NAMALWA (cell line): ENCODE measurements around the gene RMP24.
A peak's percentile ranks its signal among the peaks of the same experiment; 100 is the strongest.
"Not testable (repeated sequence)": the region's sequence is repeated elsewhere in the genome, so short reads cannot be mapped to it uniquely, and the experiment has no call there.

ENCODE experiments used
- DNase-seq: peaks from one replicate; pipeline ENCODE4 v3.0.0-alpha.2; 2015; ENCODE audit warnings: low spot score

Gene RMP24

DNA sequence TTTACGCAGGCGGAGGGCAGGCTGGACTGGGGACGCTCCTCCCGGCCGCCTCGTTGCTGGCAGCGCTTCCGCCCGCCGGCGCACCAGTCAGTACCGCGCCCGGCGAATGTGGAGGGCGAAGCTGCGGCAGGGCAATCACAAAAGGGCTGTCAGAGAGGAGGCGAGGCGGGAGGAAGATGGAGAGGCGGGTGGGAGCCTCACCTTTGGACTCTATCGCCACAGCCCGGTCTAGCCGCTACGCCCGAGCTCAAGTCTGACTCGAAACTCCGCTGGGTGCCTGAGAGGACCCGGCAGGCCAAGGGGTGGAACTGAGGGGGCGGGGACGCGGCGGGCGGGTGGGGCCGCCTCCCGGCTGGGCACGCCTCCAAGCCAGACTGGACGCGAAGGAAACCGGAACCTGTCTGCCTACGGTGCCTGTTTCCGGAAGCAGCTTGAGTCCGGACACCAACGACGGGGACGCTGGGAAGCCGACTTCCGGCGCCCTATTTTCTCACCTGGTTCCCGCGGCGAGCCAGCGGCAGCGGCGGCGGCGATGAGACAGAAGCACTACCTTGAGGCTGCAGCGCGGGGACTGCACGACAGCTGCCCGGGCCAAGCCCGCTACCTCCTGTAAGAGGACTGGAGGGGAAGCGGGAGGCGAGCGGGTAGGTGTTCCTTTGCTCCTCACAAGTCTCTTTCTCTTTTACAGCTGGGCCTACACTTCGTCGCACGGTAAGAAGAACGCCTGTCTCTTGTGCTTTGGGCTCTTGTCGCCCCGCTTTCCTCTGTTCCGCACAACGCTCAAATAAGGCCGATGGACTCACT, at the start of gene RMP24:
RMP24 (plus strand) TSS at position 483 of the 804 bp plus-strand sequence.
- DNase-seq, result peak; percentile 96

DNA sequence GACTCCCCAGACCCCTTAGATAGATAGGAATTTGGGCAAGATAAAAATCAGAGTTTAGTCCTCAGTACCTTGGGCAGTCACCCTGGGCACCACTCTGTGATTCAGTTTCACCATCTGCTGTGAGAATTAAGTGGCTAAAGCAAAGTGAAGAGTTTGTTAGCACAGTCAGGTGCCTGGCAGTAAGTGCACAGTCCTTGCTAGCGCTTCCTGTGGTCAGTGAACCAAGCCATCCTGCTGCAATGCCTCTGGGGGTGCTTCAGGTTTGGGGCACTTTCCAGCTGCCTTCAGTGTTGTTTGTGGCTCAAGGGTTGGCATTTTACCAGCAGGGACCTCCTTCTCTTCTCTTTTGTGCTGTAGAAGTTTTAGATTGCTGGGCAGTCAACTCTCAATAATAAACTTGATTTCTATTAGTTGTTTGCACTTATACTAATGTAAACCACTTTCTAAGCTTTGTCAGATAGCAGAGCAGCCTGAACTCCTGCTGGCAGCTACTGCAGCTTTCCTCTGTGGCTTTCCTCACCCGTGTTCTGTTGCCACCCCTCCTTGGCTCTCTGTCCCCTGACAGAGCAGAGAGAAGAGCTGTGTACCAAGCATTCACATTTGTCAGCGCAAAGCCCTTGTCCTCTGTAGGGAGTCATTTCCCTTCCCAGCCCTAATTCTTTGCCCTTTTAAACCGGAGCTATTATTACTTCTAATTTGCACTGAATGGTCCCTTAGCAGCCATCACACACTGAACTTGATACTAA, 48.4 kb upstream of the RMP24 start:
- DNase-seq, result no peak

DNA sequence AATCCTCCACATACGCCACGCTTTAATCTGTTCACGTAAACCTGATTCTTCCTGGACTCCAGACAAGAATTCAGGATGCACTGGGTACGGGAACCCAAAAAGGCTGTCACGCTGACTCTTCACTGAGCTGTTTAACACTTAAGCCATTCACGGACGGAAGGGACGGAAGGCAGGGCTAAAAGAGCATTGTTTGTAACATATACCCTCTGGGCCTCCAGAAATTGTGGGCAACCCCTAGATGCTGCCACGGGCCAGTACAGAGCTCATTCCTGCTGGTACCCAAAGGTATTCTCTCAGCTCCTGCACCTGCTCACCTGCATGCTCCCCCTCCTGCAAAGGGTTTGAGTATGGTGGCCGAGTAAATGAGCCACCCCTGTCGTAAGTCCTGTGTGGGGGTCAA, 45.6 kb upstream of the RMP24 start:
- DNase-seq, result no peak

DNA sequence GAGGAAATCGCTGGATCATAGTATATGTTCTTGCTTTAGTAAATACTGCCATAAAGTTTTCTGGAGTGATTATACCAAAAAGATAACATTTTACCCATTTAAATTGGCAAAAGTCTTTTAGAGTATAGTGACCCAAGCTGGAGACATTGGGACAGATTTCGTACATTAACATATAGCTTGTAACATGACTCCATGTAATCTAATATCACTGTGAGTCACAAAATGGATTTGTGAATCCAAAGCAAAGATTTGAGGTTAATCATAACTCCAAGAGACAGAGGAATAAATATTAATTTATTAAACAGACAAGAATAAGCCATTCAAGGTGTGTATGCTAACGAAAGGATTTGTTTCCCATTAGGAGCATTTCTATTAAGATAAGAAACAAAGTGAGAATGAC, 45.0 kb upstream of the RMP24 start:
- DNase-seq, result no peak

DNA sequence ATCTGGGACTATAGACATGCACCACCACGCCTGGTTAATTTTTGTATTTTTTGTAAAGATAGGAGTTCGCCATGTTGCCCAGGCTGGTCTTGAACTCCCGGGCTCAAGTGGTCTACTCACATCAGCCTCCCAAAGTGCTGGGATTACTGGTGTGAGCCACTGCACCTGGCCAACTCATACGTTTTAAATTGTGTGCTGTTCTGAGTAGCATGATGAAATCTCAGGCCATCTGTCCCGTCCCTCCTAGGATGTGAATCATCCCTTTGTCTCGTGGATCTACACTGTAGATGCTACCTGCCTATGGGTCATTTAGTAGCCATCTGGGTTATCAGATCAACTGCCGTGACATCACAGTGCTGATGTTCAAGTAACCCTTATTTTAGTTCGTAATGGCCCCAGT, 38.5 kb upstream of the RMP24 start:
- no peak for DNase-seq

DNA sequence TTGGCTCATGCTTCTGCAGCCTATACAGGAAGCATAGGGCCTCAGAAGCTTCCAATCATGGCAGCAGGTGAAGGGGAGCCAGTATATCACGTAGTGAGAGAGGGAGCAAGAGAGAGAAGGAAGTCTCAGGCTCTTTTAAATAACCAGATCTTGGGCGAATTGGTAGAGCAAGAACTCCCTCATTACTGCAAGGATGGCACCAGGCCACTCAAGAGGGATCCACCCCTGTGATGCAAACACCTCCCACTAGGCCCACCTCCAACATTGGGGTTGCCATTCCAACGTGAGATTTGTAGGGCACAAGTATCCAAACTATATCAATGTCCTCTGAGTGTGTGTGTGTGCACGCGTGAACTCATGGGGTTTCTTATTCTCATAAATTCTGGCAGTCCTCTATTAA, 37.6 kb upstream of the RMP24 start:
- DNase-seq, result no peak

DNA sequence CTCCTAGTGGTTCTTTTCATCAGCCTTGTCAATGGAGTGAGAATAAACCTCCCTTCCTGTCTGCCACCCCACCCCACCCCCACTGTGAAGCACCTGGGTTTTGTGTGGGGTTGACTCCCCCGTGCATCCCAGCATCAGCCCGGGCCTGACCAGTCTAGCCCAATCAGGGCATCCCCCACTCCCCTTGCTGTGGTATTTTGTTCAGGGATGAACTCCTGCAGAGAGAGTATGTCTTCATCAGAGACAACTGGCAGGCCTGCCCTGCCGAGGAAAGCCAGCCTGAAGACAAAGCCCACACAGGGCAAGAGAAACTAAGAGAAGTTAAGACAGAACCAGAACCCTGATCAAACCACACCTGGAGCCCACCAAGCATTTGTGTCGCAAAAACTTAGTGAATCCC, 36.7 kb upstream of the RMP24 start:
- no peak for DNase-seq

DNA sequence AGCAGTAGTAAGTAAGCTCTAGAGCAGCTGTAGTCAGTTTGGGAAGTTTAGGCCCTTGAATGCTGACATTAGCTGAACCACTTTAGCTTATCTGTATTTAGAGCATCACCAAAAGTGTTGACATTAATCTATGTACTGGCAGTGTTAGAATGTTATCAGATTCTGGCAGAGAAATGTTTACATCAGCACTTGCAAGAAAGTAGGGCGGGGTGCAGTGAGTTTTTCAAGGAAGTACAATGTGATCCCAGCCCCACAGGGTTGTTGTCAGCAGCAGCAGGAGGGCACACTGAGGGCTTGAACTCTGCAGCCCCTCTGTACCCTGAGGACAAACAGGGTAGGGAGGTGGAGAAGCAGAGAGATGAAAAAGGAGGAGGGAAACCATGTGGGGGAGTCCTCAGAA, 35.5 kb upstream of the RMP24 start:
- DNase-seq, result no peak

DNA sequence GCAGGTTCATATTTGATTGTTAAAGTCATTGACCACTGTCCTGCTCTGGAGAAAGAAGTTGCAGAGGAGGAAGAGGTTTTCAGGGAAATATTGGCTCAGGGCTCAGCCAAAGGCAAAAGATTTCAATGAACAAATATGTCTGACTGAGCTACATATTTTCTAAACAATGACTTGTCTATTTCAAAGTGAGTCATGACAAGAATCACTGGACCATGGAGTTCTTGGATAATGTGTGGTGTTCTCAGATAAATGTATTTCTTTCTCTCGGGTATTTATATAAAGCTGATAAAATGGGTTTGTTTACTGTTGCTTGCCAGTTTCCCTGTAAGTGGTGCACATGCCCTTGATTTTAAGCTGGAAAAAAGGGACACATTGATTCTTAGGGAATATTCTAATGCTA, 34.3 kb upstream of the RMP24 start:
- DNase-seq, result no peak

DNA sequence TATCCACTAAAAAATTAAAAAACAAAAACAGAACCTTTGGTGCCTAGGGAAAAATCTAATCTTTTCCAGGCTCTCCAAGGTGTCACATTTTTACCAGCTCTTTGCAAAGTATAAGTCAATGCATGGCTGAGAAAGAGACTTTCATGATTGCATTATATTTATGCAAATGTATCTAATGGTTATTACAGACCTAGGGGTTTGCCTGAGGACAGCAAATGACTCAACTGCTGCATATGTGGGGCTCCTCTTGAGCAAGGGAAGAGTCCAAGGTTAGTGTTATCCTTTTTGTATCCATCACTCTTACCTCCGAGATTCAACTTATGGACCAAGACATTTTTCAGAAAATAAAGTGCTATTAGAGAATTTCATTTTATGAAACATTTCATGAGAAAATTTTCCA, 33.9 kb upstream of the RMP24 start:
- no peak for DNase-seq

DNA sequence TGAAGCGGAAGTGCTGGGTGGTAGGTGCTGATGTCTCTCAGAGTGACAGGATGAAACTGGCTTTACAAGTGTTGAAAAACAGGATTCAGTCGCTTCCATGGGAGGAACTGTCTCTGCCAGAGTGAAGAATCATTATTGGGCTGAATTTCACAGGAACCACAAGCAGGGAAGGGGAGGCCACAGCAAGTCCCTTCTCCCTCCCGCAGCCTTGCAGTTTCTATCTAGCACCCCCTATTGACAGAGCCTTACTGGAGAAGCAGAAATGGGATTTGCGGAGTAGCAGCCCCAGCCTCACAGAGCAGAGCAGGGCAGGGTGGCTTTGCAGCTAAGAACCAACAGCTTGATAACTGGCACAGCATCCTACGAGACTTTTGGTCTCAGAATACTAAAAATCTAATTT, 33.3 kb upstream of the RMP24 start:
- no peak for DNase-seq

DNA sequence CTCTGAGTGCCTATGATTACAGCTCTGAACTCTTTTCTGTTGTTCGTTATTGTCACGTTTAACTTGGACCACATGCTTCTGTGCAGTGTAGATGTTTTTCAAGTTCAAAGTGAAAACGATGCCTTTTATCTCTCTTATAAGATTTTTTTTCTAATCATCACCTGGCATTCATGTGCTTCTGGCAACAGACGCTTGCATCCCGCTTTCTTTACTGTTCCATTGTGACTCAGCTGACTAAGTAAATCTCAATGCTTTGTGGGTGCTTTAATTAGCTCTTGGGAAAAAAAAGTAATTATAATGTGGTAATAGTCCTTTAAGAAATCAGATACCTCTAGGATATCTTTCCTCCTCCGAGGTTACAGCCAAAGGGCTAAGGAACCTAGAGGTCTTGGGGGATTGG, 31.2 kb upstream of the RMP24 start:
- DNase-seq, result no peak

DNA sequence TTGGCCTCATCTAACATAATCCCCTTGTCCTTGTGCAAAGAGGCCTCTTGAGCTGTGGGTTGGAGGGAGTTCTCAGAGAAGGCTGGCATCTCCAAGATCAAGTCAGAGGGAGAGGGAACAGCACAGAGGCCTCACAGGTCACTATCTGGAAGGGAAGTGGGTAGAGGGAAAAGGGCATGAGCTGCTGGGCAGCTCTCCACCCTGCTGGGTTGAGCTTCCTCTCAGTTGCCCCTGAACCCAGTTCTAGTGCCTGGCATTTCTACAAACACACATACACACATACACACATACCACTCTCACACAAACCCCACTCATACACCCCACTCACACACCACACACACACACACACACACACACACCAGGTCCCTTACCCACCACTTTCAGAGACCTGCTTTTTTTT, 30.3 kb upstream of the RMP24 start:
- no peak for DNase-seq

DNA sequence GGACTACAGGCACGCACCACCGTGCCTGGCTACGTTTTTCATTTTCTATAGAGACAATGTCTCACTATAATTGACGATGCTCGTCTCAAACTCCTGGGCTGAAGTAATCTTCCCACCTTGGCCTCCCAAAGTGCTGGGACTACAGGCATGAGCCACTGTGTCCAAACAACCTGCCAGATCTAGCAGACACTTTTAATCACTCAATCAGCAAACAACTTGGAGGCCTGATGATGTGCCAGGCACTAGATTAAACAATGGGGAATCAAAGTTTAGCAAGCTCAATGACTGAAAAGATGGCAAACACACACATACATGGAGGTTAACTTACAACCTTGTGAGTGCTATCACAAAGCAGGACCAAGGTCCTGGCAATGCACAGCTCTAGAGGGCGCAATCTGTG, 29.8 kb upstream of the RMP24 start:
- no peak for DNase-seq

DNA sequence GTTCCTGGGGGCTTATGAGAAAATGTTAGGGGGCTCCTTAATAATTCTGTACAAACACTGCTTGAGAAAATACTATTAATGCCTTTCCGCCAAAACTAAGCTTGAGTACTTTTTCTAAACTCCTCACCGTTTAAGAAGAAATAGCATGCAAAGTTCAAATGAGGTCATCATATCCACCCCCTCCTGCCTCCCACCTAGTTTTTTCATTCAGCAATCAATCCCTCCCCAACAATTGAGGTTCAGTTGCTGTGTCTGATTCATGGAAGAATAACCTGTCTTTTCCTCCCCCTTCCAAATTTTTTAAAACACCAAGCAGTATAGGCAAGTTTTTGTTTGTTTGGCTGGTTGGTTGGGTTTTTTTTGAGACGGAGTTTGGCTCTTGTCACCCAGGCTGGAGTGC, 24.4 kb upstream of the RMP24 start:
- DNase-seq, result no peak

DNA sequence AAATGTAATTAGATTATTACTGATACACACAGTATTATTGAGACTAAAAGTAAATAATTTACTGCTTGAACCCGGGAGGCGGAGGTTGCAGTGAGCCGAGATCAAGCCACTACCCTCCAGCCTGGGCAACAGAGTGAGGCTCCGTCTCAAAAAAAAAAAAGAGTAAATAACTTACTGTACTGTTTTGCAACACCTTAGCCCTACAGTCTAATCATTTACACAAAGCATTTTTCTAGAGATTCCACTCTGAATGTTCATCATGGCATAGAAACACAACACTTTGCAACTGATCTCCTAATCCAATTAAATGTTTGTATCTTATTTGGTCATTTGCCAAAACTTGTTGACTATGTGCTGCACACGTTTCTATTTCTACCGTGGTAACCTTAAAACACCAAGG, 23.4 kb upstream of the RMP24 start:
- DNase-seq, result no peak

DNA sequence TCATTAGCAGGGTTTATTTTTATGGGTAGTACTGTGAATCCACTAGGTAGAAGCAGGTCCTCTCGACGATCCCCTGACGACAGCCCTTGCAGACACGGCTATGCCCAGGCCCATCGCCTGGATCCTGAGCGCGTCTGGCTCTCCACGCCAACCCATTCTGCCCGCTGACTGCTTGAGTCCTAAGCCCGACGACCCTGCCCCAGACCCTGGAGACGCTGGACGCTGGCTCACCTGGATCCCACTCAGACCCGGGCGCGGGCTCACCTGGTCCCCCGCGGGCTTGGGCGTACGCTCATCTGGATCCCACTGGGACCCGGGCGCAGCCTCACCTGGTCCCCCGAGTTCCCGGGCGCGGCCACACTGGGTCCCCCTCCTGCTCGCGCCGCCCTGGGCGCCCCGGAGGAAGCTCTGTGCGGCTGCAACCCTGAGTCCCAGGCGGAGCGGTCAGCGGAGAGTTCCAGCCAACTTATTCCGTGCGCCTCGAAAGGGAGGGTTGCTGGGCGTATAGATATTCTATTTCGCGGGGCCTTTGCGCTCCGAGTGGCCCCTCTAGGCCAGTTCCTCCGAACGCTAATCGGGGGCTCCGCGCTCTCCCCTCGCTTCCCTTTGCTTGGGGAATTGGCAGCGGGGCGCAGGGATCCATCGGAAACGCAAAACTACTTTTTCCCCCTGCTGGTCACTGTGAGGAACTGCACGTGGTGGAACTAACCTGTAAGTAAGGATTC, 22.4 kb upstream of the RMP24 start:
- DNase-seq, result peak; percentile 50

DNA sequence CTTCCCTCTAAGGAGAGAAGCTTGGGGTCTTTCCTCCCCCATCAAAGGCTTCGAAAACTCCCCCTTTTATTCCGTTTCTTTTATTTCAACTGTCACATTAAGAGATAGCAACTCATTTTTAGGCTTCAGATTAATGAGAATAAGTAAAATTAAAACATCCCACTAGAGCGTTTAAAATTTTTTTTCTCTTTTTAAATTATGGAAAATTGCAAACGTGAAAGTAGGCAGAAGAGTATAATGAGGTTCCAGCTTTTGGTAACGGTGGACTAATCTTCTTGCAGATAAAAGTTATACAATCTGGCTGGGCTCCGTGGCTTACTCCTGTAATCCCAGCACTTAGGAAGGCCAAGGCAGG, 21.9 kb upstream of the RMP24 start:
- DNase-seq, result no peak

DNA sequence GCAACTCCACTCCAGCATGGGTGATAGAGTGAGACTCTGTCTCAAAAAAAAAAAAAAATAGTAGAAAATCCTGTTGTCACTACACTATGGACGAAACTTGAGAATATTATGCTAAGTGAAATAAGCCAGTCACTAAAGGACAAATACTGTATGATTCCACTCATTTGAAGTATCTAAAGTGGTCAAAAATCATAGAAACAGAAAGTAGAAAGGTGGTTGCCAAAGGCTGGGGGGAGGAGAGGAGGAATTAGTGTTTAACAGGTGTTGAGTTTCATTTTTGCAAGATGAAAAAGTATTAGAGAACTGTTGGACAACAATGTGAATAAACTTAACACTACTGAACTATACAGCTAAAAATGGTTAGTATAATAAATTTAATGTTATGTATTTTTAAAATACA, 18.8 kb upstream of the RMP24 start:
- no peak for DNase-seq

DNA sequence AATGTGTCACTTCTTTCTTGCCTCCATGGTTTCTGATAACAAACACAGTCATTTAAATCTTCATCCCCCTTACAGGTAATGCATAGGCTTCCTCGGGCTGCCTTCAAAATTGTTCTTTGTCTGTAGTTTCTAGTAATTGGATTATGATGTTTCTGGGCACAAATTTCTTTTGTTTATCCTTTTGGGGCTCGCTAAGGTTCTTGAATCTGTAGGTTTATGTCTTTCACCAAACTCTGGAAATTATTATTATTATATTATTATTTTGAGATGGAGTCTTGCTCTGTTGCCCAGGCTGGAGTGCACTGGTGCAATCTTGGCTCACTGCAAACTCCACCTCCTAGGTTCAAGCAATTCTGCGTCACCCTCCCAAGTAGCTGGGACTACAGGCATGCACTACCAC, 16.3 kb upstream of the RMP24 start:
- no peak for DNase-seq

DNA sequence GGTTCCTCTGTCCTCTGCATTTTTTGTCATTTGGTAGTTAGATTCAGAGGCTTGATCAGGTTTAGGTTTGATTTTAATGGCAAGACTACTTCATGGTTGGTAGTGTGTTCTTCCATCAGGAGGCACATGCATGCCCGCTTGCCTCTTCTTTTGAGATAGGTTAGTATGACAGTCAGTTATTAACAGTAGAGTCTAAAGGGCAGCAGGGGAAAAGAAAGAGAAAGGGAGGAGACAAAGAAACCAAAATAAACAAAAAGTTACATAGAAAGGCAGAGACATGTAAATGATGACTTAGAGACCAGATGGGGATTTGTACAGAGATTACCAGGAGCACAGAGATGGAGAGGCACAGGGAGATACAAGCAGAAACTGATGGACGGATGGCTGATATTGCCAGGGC, 10.2 kb upstream of the RMP24 start:
- no peak for DNase-seq

DNA sequence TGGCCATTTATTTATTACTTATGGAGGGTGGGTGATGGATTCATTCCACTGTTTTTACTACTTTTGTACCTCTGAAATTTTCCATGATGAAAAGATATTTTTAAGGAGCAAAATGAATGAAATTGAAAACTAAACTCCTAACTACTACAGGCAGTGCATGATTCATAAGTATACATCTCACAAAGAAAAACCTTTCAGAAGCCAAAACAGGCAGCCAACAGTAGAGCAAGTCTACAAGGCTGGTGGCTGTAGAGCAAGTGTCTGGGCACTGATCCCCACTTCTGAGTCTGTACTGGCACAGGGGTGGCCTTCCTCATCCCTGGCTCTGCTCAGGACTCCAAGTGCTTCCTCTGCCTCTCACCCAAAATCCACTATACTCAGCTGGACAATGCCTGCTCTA, 8.2 kb upstream of the RMP24 start:
- no peak for DNase-seq

DNA sequence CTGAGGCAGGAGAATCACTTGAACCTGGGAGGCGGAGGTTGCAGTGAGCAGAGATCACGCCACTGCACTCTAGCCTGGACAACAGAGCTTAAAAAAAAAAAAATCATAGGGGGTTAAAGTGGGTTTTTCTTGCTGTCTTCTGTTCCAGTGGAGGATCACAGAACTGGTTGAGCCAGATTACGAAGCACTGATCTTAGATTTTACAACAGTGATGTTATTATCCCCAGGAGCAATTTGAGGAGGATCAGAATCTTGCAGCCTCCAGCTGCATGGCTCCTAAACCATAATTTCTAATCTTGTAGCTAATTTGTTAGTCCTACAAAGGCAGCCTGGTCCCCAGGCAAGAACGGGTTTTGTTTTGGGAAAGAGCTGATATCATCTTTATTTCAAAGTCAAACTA, 4.6 kb upstream of the RMP24 start:
- DNase-seq, result not testable (repeated sequence)
